Lower lobe of right lung (tissue), 2 donors: ENCODE measurements around the gene PDLIM7. TPM values are rescaled to one million over a fixed set of nuclear protein-coding genes. Genes with fewer than 3 reads are reported as not detected.
"Not testable (repeated sequence)": the region's sequence is repeated elsewhere in the genome, so short reads cannot be mapped to it uniquely, and the experiment has no call there.

Source experiments
- ATAC-seq, 2 donors: fragments of 200-7000 bp; cut with Tn5 transposase; one replicate each; pipeline ENCODE4 v1.9.1; 2020 to 2022; ENCODE audit warnings: mild to moderate bottlenecking in 2 of 2, moderate library complexity in 2 of 2
- DNase-seq: peaks from one replicate; pipeline ENCODE4 v3.0.0-alpha.2; 2020
- H3K27ac ChIP-seq: fragments of 200-600 bp; one replicate; pipeline ENCODE4 v1.8.0; 2022
- H3K27me3 ChIP-seq: fragments of 200-600 bp; one replicate; pipeline ENCODE4 v1.8.0; 2022; ENCODE audit warnings: low read depth
- H3K36me3 ChIP-seq: fragments of 200-600 bp; one replicate; pipeline ENCODE4 v1.8.0; 2022; ENCODE audit warnings: mild to moderate bottlenecking
- H3K4me1 ChIP-seq: fragments of 200-600 bp; one replicate; pipeline ENCODE4 v1.8.0; 2022
- H3K4me3 ChIP-seq: fragments of 200-600 bp; one replicate; pipeline ENCODE4 v1.8.0; 2022; ENCODE audit warnings: mild to moderate bottlenecking
- H3K9me3 ChIP-seq: fragments of 200-600 bp; one replicate; pipeline ENCODE4 v1.8.0; 2022
- CTCF ChIP-seq: fragments of 200-600 bp; IDR thresholded peaks from one replicate; pipeline ENCODE4 v1.8.0; 2022; ENCODE audit warnings: antibody characterized with exemption, mild to moderate bottlenecking
- intact Hi-C: fragments of 100-400 bp; cut with DNase I; formaldehyde crosslinking; loops from one replicate; pipeline ENCODE4 v1.11.0; 2022
- total RNA-seq: library from RNA; stranded (reverse); fragmentation: NEBNext Ultra II Directional; extraction: Animal tissue kit (Norgen Biotek cat#: 25700); gene quantifications from one replicate; pipeline ENCODE4 v1.2.1, GENCODE V29; 2021
- donor health status: DM: no; HTN: yes; CAD: no; lungs with severe emphysema.

PDLIM7 gene
- total RNA-seq, 1 donor from 2014 or later: 47.1 TPM

GRCh38 chr5:177539411-177539810, 42.0 kb upstream of the PDLIM7 start:
- ATAC-seq: no peak
- intact Hi-C loops: no loop called here
- H3K27ac ChIP-seq: no peak overlapping the region
- H3K36me3 ChIP-seq: peaks cover 46% of the 10 kb centered on the region
- H3K27me3 ChIP-seq: no peaks in the 10 kb centered on the region
- no peaks in the 10 kb centered on the region for H3K9me3 ChIP-seq
- no peak for DNase-seq
- no peak overlapping the region for H3K4me3 ChIP-seq
- H3K4me1 ChIP-seq: peaks cover 24% of the 10 kb centered on the region
- no peak for TF ChIP-seq CTCF

GRCh38 chr5:177538876-177539275, 41.5 kb upstream of the PDLIM7 start:
- Histone ChIP-seq H3K4me3 (no peak overlapping the region), H3K9me3 (no peaks in the 10 kb centered on the region), H3K36me3 (peaks cover 52% of the 10 kb centered on the region), H3K27ac (no peak overlapping the region), H3K27me3 (no peaks in the 10 kb centered on the region), H3K4me1 (peaks cover 24% of the 10 kb centered on the region)
- intact Hi-C loops: no loop called here
- no peak for TF ChIP-seq CTCF
- no peak for DNase-seq
- no peak for ATAC-seq

- Histone ChIP-seq H3K4me1 (peaks cover 24% of the 10 kb centered on the region), H3K27ac (no peak overlapping the region), H3K36me3 (peaks cover 62% of the 10 kb centered on the region), H3K27me3 (no peaks in the 10 kb centered on the region), H3K9me3 (no peaks in the 10 kb centered on the region), H3K4me3 (no peak overlapping the region)
- no peak for DNase-seq
- TF ChIP-seq CTCF: no peak
- intact Hi-C loops: no loop called here
- peak; percentile 71 to 90 for ATAC-seq
Observed at GRCh38 chr5:177537389-177538361, 40.3 kb upstream of the PDLIM7 start.

- Histone ChIP-seq H3K4me3 (no peak overlapping the region), H3K4me1 (peaks cover 24% of the 10 kb centered on the region), H3K9me3 (no peaks in the 10 kb centered on the region), H3K27me3 (no peaks in the 10 kb centered on the region), H3K27ac (no peak overlapping the region), H3K36me3 (peaks cover 75% of the 10 kb centered on the region)
- ATAC-seq (peak in 1 of 2 donors; percentile 19), DNase-seq (no peak)
- intact Hi-C loops: no loop called here
- no peak for TF ChIP-seq CTCF
Observed at GRCh38 chr5:177536386-177536785, 39.0 kb upstream of the PDLIM7 start.

- TF ChIP-seq CTCF: no peak
- no peak for DNase-seq
- Histone ChIP-seq H3K27me3 (no peaks in the 10 kb centered on the region), H3K36me3 (peaks cover 87% of the 10 kb centered on the region), H3K4me1 (peaks cover 30% of the 10 kb centered on the region), H3K9me3 (no peaks in the 10 kb centered on the region), H3K27ac (no peak overlapping the region), H3K4me3 (no peak overlapping the region)
- intact Hi-C loops: no loop called here
- ATAC-seq: no peak
Observed at GRCh38 chr5:177535125-177535524, 37.7 kb upstream of the PDLIM7 start.

- H3K4me1 ChIP-seq: peaks cover 31% of the 10 kb centered on the region
- H3K27ac ChIP-seq, DNase-seq, H3K27me3 ChIP-seq, ATAC-seq, H3K4me3 ChIP-seq, intact Hi-C loops, H3K9me3 ChIP-seq: not testable (repeated sequence)
- peaks cover 94% of the 10 kb centered on the region for H3K36me3 ChIP-seq
Observed at GRCh38 chr5:177534433-177534832, 37.0 kb upstream of the PDLIM7 start.
